KBM-7 (cell line): ENCODE data around the gene COX10.
A peak's percentile ranks its signal among the peaks of the same experiment; 100 is the strongest.

Experiments used
- DNase-seq: peaks from one replicate; pipeline ENCODE4 v3.0.0-alpha.2; 2015
- in situ Hi-C: fragments of 300-500 bp; cut with MboI; formaldehyde crosslinking; loops from 2 replicates; pipeline ENCODE4 v1.14.3; 2020; ENCODE audit warnings: low sequenced_read_pairs, low pct_unique_long_range_greater_than_20kb, mixed read lengths

Gene COX10

DNA sequence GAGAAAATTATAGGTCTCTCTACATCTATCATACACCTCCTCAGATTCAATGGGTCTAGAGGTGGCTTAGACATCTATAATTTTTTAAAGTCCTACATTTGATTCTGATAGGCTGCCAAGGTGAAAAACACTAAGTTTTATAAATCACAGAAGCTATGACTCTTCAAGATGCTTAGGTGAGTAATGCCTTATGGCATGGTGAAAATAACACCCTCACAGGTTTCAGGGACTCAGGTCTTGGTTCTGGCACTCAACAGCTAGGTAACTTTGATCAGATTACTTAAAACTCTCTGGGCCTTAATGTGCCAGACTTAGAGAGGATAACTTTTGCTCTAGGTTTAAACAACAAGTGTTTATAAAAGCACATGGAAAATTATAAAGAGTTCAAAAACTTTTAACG lies 2.0 kb upstream of the COX10 start:
- no peak for DNase-seq
- in situ Hi-C loops, result no loop called here

GRCh38 chr17:14068542-14069250 lies 608 bp upstream of the COX10 start:
- in situ Hi-C loops, result no loop called here
- DNase-seq, result peak; percentile 9

GRCh38 chr17:14070344-14070984 lies 1.2 kb downstream of the COX10 start:
- DNase-seq, result no peak
- in situ Hi-C loops, result no loop called here

GRCh38 chr17:14072881-14073280 lies 3.6 kb downstream of the COX10 start:
- in situ Hi-C loops, result no loop called here
- DNase-seq, result no peak

DNA sequence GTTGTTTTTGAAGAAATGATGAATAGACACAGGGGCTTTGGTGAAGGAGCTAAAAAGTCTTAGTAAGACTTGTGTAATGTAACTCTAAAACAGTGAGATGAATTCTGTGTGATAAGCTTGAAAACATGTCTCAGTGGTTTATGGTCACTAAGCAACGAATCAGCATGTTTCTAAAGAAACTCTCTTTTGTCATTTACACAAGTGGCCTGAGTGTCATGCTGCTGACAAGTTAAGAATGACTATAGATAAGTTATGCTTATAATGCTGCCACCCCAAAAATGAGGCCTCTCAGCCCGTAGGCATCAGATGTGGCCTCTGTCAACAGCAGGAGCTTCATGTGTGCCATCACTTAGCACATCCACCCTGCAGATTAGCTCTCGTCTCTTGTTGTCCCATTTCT lies 8.7 kb downstream of the COX10 start:
- in situ Hi-C loops, result no loop called here

GRCh38 chr17:14080847-14081251 lies 11.5 kb downstream of the COX10 start:
- DNase-seq, result no peak
- in situ Hi-C loops, result no loop called here

More for the DNA sequence above, 8.7 kb downstream of the COX10 start:
- no peak for DNase-seq

DNA sequence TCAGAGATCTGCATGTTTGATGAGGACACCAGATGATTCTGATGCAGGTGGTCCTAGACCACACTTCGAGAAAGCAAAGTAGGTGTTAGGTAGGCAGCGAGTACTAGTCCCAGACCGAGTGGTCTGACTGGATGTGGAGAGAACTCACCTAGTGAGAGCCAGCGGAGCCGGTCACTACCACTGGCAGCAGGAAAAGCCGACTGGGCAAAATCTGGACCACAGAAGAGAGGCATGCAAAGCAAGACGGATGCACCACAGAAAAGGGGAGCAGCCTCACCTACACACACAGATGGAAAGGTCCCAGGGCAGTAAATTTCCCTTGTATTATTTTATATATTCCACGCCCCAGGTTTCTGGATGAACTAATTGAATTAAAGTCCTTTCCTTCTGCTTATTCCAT lies 13.5 kb downstream of the COX10 start:
- in situ Hi-C loops, result no loop called here
- no peak for DNase-seq

DNA sequence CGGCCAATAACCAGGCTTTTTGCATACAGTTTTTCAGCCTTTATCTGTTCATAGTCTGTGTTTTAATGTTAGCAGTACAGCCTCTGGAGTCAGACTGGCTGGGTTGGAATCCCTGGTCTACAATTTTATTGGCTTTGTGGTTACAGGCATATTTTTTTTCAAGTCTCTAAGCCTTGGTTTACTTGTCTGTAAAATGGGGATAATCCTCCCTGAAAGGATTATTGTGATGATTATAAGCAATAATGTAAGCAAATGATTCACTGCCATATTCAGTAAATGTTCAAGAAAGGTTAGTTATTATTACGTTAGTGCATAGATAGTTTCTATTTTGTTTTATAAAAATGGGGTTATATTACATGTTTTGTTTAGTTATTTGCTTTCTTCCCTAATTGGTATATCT lies 15.7 kb downstream of the COX10 start:
- no peak for DNase-seq
- in situ Hi-C loops, result no loop called here

DNA sequence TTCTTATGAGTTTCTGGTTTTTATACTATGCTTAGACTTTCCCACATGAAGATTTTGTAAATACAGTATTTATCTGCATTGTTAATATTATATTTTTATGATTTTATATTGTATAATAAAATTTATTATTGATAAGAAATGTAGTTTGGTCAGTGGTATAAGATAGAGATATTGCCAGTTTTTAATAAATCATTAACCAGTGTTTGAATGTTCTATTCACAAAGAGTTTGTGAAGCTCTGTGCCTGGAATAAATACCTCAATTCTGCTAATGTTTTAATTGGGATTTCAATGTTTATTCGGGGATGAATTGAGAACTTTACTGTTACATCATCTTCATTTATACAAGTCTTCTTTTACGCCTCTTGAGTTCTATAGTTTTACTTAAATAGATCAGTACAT lies 16.9 kb downstream of the COX10 start:
- in situ Hi-C loops, result no loop called here
- DNase-seq, result no peak

- no peak for DNase-seq
- in situ Hi-C loops, result no loop called here
Measured at GRCh38 chr17:14089179-14089578, 19.9 kb downstream of the COX10 start.

- no peak for DNase-seq
- in situ Hi-C loops, result no loop called here
Measured at GRCh38 chr17:14091367-14091766, 22.1 kb downstream of the COX10 start.

GRCh38 chr17:14092808-14093207 lies 23.5 kb downstream of the COX10 start:
- no peak for DNase-seq
- in situ Hi-C loops, result no loop called here

GRCh38 chr17:14094676-14095601 lies 25.6 kb downstream of the COX10 start:
- no peak for DNase-seq
- in situ Hi-C loops, result no loop called here

DNA sequence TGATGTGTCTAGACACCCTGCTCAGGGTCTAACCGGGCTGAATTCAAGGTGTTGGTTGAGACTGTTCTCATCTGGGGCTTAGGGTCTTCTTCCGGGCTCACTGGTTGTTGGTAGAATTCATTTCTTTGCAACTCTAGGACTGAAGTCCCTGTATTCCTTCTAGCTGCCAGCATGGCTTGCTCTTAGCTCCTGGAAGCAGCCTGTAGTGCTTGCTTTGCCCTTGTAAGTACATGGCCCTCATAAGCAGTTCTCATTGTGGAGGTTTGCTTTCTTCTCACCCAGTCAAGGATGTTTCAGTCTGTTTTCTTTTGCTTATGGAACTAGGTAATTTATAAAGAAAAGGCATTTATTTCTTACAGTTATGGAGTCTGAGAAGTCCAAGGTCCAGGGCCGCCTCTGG lies 26.3 kb downstream of the COX10 start:
- in situ Hi-C loops, result no loop called here

GRCh38 chr17:14098246-14098645 lies 28.9 kb downstream of the COX10 start:
- in situ Hi-C loops, result no loop called here
- DNase-seq, result no peak

More for the DNA sequence above, 26.3 kb downstream of the COX10 start:
- no peak for DNase-seq

DNA sequence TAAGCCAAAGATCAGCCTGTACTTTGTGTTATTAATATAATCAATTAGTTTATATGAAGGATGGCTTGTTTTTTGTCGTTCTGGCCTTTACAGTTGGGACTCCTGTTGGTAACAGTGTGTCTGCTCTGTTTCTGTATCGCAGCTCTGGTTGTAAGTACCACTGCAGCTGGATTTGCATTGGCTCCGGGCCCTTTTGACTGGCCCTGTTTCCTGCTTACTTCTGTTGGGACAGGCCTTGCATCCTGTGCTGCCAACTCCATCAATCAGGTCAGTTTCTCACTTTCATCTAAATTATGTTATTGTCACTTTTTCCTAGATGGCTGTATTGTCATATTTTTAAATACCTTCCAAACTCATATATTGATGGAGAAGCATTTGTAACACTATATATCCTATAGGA lies 32.7 kb downstream of the COX10 start:
- DNase-seq, result no peak
- in situ Hi-C loops, result no loop called here

DNA sequence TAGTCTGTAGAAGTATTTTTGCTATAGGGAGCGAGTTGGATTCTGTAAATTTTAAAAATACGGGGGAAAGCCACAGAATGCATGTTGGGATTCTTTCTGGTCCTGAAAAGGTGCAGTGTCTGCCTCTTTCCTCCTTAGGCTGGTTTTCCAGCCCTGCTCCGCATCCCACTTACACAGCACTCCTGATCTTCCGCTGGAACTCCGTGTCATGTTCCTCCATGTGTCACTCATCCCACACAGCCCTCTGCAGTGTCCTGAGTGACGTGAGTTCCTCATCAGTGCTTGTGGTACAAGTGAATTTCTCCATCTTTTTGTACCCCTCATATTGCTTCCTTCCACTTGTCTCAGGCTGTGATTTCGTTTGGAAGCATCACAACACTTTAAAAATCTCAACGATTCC lies 34.5 kb downstream of the COX10 start:
- DNase-seq, result no peak
- in situ Hi-C loops, result no loop called here

- DNase-seq, result no peak
- in situ Hi-C loops, result no loop called here
Measured at GRCh38 chr17:14104734-14105133, 35.4 kb downstream of the COX10 start.

DNA sequence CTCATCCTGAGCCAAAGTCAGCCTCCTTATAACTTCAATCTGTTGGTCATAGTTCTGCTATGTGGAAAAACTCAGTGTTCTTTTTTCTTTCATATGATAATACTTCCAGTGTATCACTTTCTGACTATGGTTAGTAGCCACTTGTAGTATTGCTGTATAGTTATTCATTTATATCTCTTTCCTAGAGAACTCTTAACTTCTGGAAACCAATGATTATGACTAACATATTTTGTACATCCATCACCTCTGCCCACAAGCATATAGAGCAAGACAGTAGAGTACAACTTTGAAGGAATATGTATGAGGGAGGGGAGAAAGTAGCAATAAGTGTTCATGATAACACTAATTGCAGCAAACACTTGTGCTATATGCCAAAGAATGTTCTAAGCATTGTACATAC lies 38.6 kb downstream of the COX10 start:
- in situ Hi-C loops, result no loop called here
- no peak for DNase-seq

DNA sequence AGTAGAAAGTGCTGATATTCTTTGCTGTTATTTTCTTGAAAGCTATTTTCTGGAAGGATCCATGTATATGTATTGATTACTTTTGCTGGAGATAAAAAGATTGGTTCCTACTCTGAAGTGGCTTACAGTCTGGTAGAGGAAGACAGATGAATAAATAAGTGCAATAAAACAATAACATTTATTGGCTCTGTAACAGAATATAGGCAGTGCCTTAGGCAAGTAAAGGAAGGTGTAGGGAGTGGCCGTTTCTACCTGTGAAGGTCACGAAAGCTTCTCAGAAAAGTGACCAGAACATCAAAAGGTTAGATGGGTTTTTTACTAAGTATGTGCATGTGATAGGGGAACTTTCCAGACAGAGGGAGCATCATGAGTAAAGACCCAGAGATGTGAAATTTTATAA lies 43.1 kb downstream of the COX10 start:
- no peak for DNase-seq
- in situ Hi-C loops, result no loop called here
